ENCODE data around the gene PXT1.
A peak's percentile ranks its signal among the peaks of the same experiment; 100 is the strongest.
"Not testable (repeated sequence)": the region's sequence is repeated elsewhere in the genome, so short reads cannot be mapped to it uniquely, and the experiment has no call there.

Gene PXT1, protein sequence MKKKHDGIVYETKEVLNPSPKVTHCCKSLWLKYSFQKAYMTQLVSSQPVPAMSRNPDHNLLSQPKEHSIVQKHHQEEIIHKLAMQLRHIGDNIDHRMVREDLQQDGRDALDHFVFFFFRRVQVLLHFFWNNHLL

DNA sequence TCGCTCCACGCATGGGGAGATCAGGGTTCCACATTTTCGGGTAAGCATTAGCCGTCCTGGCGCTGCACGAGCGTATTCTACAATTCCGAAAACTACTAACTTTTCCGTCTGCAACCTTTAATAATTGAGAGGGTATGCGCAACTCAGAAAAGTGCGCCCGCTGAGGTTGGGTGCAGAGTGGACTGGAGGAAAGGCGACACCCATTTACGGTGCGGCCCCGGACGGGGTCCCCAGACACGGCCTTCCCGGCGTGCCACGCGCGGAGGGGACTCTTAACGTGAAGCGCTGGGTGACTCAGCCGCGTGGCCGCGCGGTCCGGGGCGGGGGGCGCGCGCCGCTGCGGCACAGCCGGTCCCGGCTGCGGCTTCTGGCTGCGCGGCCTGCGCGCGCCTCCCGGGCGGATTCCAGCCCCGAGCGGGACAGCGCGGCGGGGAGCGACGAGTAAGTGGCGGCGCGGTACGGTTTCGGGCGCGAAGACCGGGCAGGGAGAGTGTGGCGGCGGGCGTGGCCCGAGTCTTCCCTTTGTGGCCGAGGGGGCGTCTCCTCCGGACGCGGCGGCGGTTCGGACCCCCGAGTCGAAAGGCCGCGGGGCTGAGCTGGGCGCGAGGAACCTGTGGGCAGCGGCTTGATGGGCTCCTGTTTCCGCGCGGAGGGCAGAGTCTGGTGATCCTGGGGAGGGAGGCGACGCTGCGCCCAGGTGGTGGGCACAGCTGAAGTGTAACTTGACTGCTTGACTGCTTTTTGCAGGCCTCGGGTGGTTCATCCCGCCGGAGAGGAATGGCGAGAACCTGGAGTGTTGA lies at the start of gene PXT1, which contains the start of gene KCTD20:
Gene PXT1 (minus strand): TSS at position 184 of the 800 bp plus-strand sequence. CDS start 16,772 bp downstream, outside the sequence.
Gene KCTD20 (plus strand): TSS at position 330 of the 800 bp plus-strand sequence. CDS start 27,098 bp downstream, outside the sequence.
- peak; percentile 93 for DNase-seq

DNA sequence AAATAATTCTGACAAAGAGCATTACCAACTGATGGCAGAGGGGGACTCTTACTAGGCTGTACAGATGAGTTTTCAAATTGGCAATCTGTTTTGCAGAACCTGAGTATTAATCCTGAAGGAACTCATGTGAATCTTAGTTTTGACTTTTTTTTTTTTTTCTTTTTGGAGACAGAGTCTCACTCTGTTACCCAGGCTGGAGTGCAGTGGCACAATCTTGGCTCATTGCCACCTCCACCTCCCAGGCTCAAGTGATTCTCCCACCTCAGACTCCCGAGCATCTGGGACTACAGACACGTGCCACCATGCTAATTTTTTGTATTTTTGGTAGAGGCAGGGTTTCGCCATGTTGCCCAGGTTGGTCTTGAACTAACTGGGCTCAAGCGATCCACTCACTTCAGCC lies 49.4 kb upstream of the PXT1 start:
- DNase-seq: no peak

DNA sequence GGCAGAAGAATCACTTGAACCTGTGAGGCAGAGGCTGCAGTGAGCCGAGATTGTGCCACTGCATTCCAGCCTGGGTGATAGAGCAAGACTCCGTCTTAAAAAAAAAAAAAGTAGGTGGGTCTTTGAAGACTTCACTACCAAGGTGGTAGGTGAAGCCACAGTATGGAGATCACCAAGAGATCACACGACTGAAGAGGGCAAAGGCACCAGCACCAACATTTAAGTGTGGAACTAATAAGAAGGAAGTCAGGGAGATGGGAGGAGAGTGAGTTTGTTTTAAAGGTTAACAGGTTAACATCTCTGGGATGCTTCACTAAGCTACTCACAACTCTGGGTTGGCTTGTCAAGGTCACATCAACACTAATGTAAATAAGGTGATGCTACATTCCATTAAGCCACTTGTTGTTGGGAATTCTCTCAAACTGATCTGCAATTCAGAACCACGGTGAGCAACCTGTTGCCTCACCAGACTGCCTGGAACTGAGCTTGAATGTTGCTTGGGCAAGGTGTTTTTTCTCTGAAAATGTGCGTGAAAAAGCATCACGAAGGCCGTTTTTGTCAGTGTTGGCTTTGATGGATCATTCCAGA lies 48.8 kb upstream of the PXT1 start:
- no peak for DNase-seq

DNA sequence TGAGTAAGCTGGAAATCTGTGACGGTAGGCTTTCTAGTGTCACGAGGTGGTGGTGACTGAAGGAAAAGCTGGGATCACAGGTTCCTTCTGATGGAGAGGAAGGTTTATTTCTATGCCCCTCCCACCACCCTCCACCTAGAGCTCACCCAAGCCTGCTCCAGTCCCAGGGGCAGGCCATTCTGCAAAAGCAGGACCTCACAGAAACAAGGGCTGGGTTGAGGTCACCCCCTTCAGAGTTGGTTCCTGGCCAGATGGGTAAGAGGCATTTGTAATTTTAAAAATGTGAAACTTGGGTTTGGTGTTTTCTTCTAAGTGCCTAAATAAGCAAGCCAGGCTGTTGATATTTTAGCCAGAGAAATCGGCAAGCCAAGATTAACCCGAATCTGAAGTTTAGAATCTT lies 46.8 kb upstream of the PXT1 start:
- no peak for DNase-seq

DNA sequence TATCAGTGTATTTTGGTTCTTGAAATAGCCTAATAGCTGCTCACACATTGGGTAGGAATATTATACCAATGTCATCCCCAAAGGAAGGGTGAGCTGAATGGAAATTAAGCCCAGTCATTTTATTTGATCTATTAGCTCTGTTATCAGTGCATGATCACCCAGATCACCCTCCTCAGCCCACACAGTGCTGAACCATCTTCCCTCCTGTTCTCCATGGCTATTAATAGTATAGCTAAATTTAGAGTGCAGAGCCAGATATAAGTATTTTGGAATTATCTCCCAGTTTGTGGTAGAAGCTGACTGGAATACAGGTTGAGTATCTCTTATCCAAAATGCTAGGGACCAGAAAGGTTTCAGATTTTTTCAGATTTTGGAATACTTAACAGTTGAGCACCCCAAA lies 45.6 kb upstream of the PXT1 start:
- DNase-seq: no peak

DNA sequence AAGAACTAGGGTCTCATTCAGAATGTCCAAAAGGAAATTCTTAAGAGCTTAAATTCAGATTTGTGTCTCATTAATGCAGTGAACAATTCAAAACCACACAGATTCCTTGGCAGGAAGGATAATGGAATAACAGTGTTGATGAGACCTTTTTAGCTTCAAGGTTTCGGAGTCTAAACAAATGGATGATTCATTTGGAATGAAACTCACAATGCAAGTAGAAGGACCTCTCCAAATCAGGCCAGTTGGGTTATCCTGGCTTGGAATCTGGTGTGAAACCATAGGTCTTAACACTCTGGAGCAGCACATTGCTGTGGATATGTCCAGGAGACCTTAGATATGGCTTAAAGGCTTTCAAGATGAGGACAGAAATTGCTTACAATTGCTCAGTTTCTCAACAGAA lies 45.0 kb upstream of the PXT1 start:
- DNase-seq: no peak

DNA sequence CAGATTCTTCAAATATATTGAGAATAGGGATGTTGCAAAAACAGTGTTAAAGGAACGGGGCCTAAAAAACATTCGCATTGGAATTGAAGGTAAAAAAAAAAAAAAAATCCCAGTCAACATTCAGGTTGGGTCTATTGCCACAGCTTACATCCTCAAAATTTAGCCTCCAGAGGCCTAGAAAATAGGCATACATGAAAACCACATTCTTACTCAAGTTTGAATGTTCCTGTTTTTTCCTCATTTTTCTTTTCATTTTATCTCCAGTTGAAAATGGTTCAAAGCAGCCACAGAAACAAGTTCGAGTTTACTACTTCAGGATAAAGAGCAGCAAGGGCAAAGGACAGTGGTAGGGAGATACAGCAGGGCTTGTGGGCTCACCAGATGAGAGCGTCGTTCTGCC lies 42.1 kb upstream of the PXT1 start:
- no peak for DNase-seq

DNA sequence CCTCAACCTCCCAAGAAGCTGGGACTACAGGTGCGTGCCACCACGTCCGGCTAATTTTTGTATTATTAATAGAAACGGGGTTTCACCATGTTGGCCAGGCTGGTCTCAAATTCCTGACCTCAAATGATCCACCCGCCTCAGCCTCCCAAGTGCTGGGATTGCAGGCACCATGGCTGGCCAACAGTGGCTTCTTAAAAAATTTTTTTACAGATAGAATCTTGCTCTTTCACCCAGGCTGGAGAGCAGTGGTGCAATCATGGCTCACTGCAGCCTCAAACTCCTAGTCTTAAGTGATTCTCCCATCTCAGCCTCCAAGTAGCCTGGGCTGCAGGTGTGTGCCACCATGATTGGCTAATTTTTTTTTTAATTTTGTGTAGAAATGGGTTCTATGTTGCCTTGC lies 40.7 kb upstream of the PXT1 start:
- DNase-seq: not testable (repeated sequence)

DNA sequence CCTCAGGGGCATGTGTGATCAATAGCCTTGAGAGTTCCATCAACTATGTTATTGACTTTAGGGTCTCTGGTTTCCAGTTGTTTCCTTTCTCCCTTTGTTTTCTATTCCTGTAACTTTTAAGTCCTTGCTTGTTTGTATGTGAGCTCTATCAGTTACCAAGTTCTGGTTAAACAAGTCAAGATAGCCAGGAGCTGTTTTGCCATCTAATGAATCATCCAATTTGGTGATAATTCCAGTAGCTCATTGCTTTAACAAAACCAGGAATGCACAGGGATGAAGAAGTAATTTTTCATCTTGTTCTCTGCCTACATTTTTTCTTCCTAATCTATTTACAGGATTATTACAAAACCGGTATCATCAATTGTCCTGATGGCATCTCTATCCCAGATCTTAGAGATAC lies 36.6 kb upstream of the PXT1 start:
- no peak for DNase-seq

DNA sequence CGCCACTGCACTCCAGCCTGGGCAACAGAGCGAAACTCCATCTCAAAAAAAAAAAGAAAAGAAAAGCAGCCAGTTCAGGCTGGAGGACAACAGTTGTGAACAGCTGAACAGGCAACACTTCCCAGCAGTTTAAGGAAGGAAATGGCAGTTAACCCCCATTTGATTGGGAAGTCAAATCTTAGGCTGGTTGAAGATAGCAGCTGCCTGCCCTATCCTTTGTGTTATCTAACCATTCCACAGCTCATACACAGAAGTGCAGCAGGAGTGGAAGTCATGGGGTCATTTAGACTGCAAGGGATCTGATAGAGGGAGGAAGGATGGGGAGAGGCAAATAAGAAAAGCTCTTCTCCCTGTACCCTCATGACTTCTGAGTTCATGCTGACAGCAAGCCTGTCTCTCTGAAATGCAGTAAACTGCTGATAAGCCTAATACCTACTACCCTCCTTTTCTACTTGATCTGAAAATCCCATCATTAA lies 35.4 kb upstream of the PXT1 start:
- no peak for DNase-seq

DNA sequence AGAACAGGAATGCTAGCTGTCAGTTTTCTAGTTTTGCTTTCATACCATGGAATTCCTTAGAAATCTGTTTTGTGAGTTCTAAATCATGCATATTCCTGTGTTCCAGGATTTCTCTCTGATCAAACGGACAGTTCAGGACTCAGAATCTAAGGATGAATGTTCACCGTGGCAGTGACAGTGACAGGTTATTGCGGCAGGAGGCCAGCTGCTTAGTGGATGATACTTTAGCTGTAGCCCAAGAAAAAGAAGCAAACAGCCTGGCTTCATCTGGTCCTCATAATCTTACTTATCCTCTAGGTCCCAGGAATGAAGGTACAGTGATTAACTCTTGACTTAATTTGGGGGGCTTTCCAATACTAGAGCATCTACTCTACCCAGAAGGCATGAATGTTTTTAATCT lies 27.3 kb upstream of the PXT1 start:
- no peak for DNase-seq

DNA sequence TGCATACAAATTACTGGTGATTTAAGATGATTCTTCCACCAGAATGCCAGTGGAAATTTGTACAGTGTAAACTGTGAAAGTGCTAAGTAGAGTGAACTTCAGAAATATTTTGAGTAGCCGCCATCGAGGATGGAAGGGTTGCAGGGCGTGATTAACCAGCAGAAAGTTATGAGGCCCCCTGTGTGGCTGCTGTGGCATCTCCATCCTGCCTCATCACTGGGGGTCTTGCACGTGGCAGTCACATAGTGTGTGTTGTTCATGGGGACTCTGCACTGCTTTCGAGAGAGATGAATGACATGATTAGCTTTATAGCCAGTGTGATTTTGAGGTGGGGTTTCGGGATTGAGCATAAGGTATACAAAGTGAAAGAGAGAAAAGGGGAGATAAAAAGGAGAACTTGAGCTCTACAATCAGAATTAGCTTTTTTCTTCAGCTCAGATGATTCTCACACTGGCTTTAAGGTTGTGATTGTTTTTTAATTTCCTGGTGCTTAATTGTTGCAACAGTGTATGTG lies 26.6 kb upstream of the PXT1 start:
- no peak for DNase-seq

DNA sequence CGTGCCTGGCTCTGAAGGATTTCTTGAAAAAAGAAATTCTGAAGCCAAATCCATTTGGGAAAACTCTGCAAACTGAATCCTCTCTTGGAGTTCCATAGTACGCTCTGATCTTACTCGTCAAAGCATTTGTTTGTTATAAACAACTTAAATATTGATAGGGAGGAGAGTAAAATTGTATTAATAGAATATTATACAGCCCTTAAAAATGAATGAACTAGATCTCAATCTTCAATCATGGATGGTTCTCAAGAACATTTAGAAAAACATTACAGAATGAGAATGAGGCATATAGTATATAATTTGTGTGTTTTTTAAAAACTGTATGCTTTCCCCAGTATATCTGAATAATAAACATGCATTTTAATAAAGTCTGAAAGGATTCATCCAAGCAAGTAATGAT lies 25.0 kb upstream of the PXT1 start:
- no peak for DNase-seq

DNA sequence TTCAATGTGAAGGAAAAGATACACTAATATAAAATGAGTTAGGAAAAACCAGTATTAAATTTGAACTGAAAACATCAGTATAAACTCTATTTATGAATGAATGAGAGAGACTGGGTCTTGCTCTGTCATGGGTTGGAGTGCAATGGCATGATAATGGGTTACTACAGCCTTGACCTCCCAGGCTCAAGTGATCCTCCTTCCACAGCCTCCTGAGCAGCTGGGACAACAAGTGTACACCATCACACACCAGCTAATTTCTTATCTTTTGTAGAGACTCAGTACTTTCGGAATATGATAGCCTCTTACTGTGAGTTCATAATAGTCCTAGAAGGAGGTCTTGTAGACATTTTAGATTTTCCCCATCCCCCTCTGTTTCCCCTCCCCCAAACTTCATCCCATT lies 21.6 kb upstream of the PXT1 start:
- no peak for DNase-seq

DNA sequence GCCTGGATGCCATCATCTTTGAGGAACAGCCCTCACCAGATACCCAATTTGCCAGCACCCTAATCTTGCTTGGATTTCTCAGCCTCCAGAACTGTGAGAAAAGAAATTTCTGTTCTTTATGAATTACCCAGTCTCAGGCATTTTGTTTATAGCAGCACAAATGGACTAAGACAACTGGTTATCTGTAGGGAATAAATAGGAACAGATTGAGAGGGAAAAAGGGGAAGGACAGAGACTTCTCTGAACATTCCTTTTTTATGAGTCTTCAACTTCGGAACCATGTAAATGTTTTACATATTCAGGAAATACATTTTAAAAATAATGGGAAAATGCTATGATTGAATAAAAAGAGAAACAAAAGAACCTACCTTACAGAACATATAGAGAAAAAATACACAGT lies 21.0 kb upstream of the PXT1 start:
- no peak for DNase-seq

DNA sequence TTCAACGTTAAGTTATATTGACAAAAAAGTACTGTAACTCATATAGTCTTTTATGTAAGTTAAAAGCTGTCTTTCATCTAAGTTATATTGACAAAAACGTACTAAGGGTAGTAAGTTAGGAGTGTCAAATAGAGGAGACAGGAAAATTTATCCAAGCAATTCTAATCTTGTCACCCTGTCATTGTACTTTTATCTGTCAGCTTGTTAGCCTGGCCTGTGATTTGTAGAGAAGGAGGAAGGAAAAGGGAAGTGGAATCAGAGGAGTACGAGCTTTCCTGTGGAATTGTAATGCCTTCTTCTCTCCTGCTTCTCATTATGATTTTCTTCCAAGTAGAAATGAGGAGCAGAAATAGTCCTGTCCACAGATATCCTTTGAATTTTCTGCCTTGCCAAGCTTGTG lies 19.0 kb upstream of the PXT1 start:
- no peak for DNase-seq

DNA sequence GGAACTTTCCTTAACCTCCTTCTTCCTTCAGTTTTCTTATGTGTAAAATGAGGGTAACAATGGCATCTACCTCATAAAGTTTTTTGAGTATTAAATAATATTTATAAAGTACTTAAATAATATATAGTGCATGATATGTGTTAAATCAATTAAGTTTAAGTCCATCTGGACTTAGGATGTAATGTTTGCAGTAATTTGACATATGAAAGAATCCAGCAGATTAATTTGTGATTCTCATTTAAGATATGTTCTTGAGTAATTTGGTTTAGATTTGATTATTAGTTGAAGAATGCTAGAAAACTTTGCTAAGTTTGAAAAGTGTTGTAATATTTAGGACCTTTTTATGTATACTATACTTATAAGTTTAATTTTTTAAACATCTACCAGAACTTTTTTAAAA lies 18.3 kb upstream of the PXT1 start:
- DNase-seq: no peak

DNA sequence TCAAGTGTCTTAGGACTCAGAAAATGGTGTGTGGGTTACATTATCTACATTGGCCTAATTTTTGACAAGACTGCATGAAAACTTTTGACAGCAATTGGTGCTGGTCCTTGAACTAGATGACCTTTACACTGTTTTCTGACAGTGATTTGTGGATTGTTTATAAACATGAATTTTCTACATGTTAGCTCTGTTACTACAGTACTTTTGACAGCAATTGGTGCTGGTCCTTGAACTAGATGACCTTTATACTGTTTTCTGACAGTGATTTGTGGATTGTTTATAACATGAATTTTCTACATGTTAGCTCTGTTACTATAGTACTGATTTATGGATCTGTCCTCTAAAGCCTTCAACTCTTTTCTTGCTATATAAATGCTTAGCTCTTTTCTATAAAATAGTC lies 16.8 kb upstream of the PXT1 start:
- no peak for DNase-seq

DNA sequence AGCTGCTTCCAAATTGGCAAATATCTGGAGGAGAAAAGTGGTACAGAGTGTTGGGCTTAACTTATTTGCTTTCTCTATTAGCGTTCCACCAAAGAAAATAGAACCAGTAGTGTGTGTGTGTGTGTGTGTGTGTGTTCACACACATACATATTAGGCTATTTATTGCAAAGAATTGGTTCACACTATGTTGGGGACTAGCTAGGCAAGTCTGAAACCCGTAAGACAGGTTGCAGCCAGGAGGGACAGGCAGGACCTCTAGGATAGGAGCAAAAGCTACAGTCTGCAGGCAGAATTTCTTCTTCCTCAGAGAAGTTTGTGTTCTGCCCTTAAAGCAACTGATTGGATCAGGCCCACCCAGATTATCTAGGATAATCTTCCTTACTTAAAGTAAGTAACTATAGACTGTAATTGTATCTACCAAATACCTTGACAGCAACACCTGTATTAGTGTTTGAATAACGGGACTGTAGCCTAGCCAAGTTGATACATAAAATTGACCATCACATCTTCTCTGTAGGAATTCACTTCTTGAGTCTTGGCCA lies 12.9 kb upstream of the PXT1 start:
- DNase-seq: no peak

DNA sequence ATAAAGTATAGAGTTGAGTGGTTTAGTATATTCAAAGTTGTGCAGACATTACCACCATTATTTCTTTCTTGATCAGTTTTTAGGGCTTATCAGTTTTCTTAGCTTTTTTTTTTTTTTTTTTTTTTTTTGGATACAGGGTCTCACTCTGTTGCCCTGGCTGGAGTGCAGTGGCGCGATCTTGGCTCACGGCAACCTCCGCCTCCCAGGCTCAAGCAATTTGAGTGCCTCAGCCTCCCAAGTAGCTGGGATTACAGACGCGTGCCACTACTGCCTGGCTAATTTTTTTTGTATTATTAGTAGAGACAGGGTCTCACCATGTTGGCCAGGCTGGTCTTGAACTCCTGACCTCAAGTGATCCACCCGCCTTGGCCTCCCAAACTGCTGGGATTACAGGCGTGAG lies 10.2 kb upstream of the PXT1 start:
- not testable (repeated sequence) for DNase-seq

DNA sequence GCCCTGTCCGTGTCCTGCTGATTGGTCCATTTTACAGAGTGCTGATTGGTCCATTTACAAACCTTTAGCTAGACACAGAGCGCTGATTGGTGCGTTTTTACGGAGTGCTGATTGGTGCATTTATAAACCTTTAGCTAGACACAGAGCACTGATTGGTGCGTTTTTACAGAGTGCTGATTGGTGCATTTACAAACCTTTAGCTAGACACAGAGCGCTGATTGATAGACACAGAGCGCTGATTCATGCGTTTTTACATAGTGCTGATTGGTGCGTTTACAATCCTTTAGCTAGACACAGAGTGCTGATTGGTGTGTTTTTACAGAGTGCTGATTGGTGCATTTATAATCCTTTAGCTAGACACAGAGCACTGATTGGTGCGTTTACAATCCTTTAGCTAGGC lies 6.5 kb upstream of the PXT1 start:
- DNase-seq: not testable (repeated sequence)

DNA sequence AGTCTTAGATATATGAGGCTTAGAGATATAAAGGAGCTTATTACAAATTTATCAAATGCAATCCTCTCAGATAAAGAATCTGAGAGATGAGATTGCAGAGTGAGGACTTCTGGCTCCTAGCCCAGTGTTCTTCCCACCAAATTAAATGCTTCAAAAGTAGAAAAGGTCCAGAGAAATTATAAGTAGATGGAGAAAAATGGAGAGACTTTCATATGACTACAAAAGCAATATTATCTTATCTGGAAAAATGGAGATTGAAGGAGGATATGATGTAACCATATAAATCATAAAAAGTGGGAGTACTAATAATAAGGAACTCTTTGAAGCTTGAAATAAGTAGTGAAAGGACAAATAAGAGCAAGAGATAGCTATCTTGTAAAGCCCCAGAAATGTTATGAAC lies 3.0 kb upstream of the PXT1 start:
- DNase-seq: no peak

DNA sequence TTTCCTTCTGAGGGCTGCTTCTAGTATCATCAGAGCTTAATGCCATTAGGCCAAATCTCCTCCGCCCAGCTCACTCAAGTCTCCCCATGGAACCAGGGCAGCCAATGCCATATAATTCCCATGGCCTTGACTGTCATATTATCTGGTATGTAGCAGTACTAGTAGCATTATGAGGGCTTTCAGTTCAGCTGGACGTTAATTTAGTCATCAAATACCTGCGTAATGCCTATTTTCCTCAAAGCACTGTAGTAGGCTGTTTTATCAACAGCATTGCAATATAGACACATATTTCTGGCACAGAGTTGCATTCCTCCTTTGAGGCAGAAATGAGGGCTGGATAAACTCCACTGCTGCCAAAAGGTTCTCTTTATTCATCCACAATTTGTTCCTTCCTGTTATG lies 1.8 kb upstream of the PXT1 start:
- DNase-seq: no peak

Data from COR-L47 (cell line).